GM03348 (cell line): ENCODE data around the gene GSTT2.
"Not testable (repeated sequence)": the region's sequence is repeated elsewhere in the genome, so short reads cannot be mapped to it uniquely, and the experiment has no call there.

Source experiments
- DNase-seq: peaks from one replicate; pipeline ENCODE4 v3.0.0; 2012; ENCODE audit warnings: low spot score

The GSTT2 gene

GRCh38 chr22:23979557-23980240 lies at the start of gene GSTT2:
GSTT2 (plus strand) TSS chr22:23980134.
- not testable (repeated sequence) for DNase-seq

- DNase-seq = no peak
Observed at GRCh38 chr22:23938328-23939016, 41.5 kb upstream of the GSTT2 start.

- DNase-seq = no peak
Observed at GRCh38 chr22:23939017-23939357, 40.9 kb upstream of the GSTT2 start.

- DNase-seq = not testable (repeated sequence)
Observed at GRCh38 chr22:23940166-23940565, 39.8 kb upstream of the GSTT2 start.

- not testable (repeated sequence) for DNase-seq
Observed at GRCh38 chr22:23947391-23947790, 32.5 kb upstream of the GSTT2 start.

- DNase-seq = not testable (repeated sequence)
Observed at GRCh38 chr22:23949764-23950163, 30.2 kb upstream of the GSTT2 start.

GRCh38 chr22:23951383-23951782 lies 28.6 kb upstream of the GSTT2 start:
- not testable (repeated sequence) for DNase-seq

GRCh38 chr22:23952794-23953405 lies 27.0 kb upstream of the GSTT2 start:
- DNase-seq = not testable (repeated sequence)

GRCh38 chr22:23953485-23953884 lies 26.4 kb upstream of the GSTT2 start:
- not testable (repeated sequence) for DNase-seq

- not testable (repeated sequence) for DNase-seq
Observed at GRCh38 chr22:23954193-23954990, 25.5 kb upstream of the GSTT2 start.

- DNase-seq = not testable (repeated sequence)
Observed at GRCh38 chr22:23954991-23955305, 25.0 kb upstream of the GSTT2 start.

GRCh38 chr22:23955886-23956285 lies 24.0 kb upstream of the GSTT2 start:
- not testable (repeated sequence) for DNase-seq

- DNase-seq = peak; percentile 67
Observed at GRCh38 chr22:23956301-23956900, 23.5 kb upstream of the GSTT2 start.

GRCh38 chr22:23961084-23961771 lies 18.7 kb upstream of the GSTT2 start, which contains the start of gene GSTT2B:
GSTT2B (minus strand) TSS chr22:23961195; CDS start chr22:23961131, 64 bp downstream.
- not testable (repeated sequence) for DNase-seq

- DNase-seq = not testable (repeated sequence)
Observed at GRCh38 chr22:23966094-23966493, 13.8 kb upstream of the GSTT2 start.

GRCh38 chr22:23966568-23966967 lies 13.4 kb upstream of the GSTT2 start, which contains the start of gene DDTL:
DDTL (plus strand) TSS chr22:23966888; CDS start chr22:23966915, 27 bp downstream.
- not testable (repeated sequence) for DNase-seq

- no peak for DNase-seq
Observed at GRCh38 chr22:23969071-23969470, 10.9 kb upstream of the GSTT2 start.

GRCh38 chr22:23970201-23970641 lies 9.7 kb upstream of the GSTT2 start:
- no peak for DNase-seq

GRCh38 chr22:23970816-23971486 lies 9.0 kb upstream of the GSTT2 start:
- no peak for DNase-seq

- not testable (repeated sequence) for DNase-seq
Observed at GRCh38 chr22:23971927-23972326, 8.0 kb upstream of the GSTT2 start.
